Fibroblast of lung (primary cell): ENCODE results near the gene RETREG1. TPM values are rescaled to one million over a fixed set of nuclear protein-coding genes. Genes with fewer than 3 reads are reported as not detected.

ENCODE experiments used
- DNase-seq, 2 donors: peaks; one replicate each; pipeline versions ENCODE4 v3.0.0 to v3.0.0-alpha.2; 2010; ENCODE audit warnings: low read depth in 2 of 2
- H2AFZ ChIP-seq: 2 replicates; pipeline ENCODE4 v1.5.1; 2012; ENCODE audit warnings: low read length, control low read depth, inconsistent platforms
- H3K27ac ChIP-seq: 2 replicates; pipeline ENCODE4 v1.5.1; 2011; ENCODE audit warnings: low read length, control low read depth; ENCODE audit not compliant: insufficient read depth
- H3K27me3 ChIP-seq: 2 replicates; pipeline ENCODE4 v1.5.1; 2011; ENCODE audit warnings: mild to moderate bottlenecking, low read length; ENCODE audit not compliant: control insufficient read depth, insufficient read depth
- H3K36me3 ChIP-seq: 2 replicates; pipeline ENCODE4 v1.5.1; 2011; ENCODE audit warnings: low read length; ENCODE audit not compliant: control insufficient read depth, insufficient read depth
- H3K4me1 ChIP-seq: 2 replicates; pipeline ENCODE4 v1.5.1; 2011; ENCODE audit warnings: low read length; ENCODE audit not compliant: control insufficient read depth, insufficient read depth; ENCODE audit errors: extremely low read depth
- H3K4me2 ChIP-seq: 2 replicates; pipeline ENCODE4 v1.5.1; 2011; ENCODE audit warnings: low read length, control low read depth; ENCODE audit not compliant: insufficient read depth; ENCODE audit errors: extremely low read depth
- H3K4me3 ChIP-seq, 4 experiments: fragments of 200-600 bp in 1 of 4; sonication (generic) in 1 of 4; replicated peaks in 1 of 4; 2 replicates each; pipeline ENCODE4 v1.5.1; 2011 to 2016; ENCODE audit warnings: low read length in 4 of 4, low read depth in 3 of 4, mild to moderate bottlenecking in 3 of 4, control low read depth in 2 of 4, inconsistent platforms in 1 of 4, mixed read lengths in 1 of 4; ENCODE audit not compliant: insufficient read depth in 1 of 4; ENCODE audit errors: control extremely low read depth in 1 of 4
- H3K79me2 ChIP-seq: 2 replicates; pipeline ENCODE4 v1.5.1; 2012; ENCODE audit warnings: mild to moderate bottlenecking, low read length, inconsistent platforms; ENCODE audit not compliant: control insufficient read depth, insufficient read depth
- H3K9ac ChIP-seq: 2 replicates; pipeline ENCODE4 v1.5.1; 2011; ENCODE audit warnings: mild to moderate bottlenecking, low read length, control low read depth; ENCODE audit not compliant: insufficient read depth
- H3K9me3 ChIP-seq: 2 replicates; pipeline ENCODE4 v1.5.1; 2012; ENCODE audit warnings: low read depth, low read length; ENCODE audit not compliant: control insufficient read depth, insufficient read depth
- H4K20me1 ChIP-seq: 2 replicates; pipeline ENCODE4 v1.5.1; 2011; ENCODE audit warnings: low read length; ENCODE audit not compliant: control insufficient read depth, insufficient read depth; ENCODE audit errors: extremely low read depth
- CTCF ChIP-seq, 2 donors: IDR thresholded peaks in 1 of 2; conservative IDR thresholded peaks in 1 of 2; 1 replicate in 1 of 2; 2 replicates in 1 of 2; pipeline ENCODE4 v1.5.1; 2011 to 2012; ENCODE audit warnings: low read length in 2 of 2, control low read depth in 1 of 2, inconsistent platforms in 1 of 2, low read depth in 1 of 2, mild to moderate bottlenecking in 1 of 2
- EZH2 ChIP-seq: IDR thresholded peaks from 2 replicates; pipeline ENCODE4 v1.5.1; 2012; ENCODE audit warnings: low read length, control low read depth, mild to moderate bottlenecking; ENCODE audit errors: missing control alignments
- polyA plus RNA-seq, 2 donors: library from polyadenylated mRNA; depleted of rRNA in 1 of 2; stranded (reverse) in 1 of 2; unstranded in 1 of 2; fragments of >200 nt; gene quantifications; 2 replicates each; pipeline ENCODE4 v1.2.1, GENCODE V29; 2011 to 2012; ENCODE audit warnings: missing spikeins in 1 of 2
- total RNA-seq: library from RNA; depleted of rRNA; stranded (reverse); fragments of >200 nt; gene quantifications from 2 replicates; pipeline ENCODE4 v1.2.1, GENCODE V29; 2014

Gene RETREG1
- total and polyA plus RNA-seq, 2 donors (not counting 1 experiment from before 2014, with no cell fraction given): 0.41 to 0.99 TPM

GRCh38 chr5:16578474-16578883, 38.3 kb downstream of the RETREG1 start:
- H3K4me2 ChIP-seq: no peak overlapping the region
- DNase-seq: peak in 1 of 2 donors; percentile 25

GRCh38 chr5:16577677-16578076, 39.1 kb downstream of the RETREG1 start:
- no peak for TF ChIP-seq EZH2
- no peak for TF ChIP-seq CTCF (conservative IDR thresholded peaks at IDR 0.05 in 1 of 2, IDR thresholded peaks at IDR 0.05 in 1 of 2; ENCODE audit: low read depth in 1 of 2, low read length in 2 of 2)
- Histone ChIP-seq H4K20me1 (no peaks in the 10 kb centered on the region), H3K9ac (no peak overlapping the region), H3K27ac (no peak overlapping the region), H2AFZ (no peak overlapping the region), H3K79me2 (no peaks in the 10 kb centered on the region), H3K36me3 (no peaks in the 10 kb centered on the region), H3K4me3 (no peak overlapping the region), H3K4me2 (no peak overlapping the region), H3K4me1 (no peaks in the 10 kb centered on the region), H3K27me3 (no peaks in the 10 kb centered on the region), H3K9me3 (no peaks in the 10 kb centered on the region)
- no peak for DNase-seq

More at GRCh38 chr5:16578474-16578883, 38.3 kb downstream of the RETREG1 start:
- H4K20me1 ChIP-seq: no peaks in the 10 kb centered on the region
- no peak overlapping the region for H3K4me3 ChIP-seq
- H2AFZ ChIP-seq: no peak overlapping the region
- no peaks in the 10 kb centered on the region for H3K9me3 ChIP-seq
- H3K79me2 ChIP-seq: no peaks in the 10 kb centered on the region
- H3K27me3 ChIP-seq: no peaks in the 10 kb centered on the region
- TF ChIP-seq CTCF (conservative IDR thresholded peaks at IDR 0.05 in 1 of 2, IDR thresholded peaks at IDR 0.05 in 1 of 2; ENCODE audit: low read depth in 1 of 2, low read length in 2 of 2): no peak
- TF ChIP-seq EZH2: no peak
- no peak overlapping the region for H3K9ac ChIP-seq
- no peak overlapping the region for H3K27ac ChIP-seq
- H3K36me3 ChIP-seq: no peaks in the 10 kb centered on the region
- H3K4me1 ChIP-seq: no peaks in the 10 kb centered on the region

DNA sequence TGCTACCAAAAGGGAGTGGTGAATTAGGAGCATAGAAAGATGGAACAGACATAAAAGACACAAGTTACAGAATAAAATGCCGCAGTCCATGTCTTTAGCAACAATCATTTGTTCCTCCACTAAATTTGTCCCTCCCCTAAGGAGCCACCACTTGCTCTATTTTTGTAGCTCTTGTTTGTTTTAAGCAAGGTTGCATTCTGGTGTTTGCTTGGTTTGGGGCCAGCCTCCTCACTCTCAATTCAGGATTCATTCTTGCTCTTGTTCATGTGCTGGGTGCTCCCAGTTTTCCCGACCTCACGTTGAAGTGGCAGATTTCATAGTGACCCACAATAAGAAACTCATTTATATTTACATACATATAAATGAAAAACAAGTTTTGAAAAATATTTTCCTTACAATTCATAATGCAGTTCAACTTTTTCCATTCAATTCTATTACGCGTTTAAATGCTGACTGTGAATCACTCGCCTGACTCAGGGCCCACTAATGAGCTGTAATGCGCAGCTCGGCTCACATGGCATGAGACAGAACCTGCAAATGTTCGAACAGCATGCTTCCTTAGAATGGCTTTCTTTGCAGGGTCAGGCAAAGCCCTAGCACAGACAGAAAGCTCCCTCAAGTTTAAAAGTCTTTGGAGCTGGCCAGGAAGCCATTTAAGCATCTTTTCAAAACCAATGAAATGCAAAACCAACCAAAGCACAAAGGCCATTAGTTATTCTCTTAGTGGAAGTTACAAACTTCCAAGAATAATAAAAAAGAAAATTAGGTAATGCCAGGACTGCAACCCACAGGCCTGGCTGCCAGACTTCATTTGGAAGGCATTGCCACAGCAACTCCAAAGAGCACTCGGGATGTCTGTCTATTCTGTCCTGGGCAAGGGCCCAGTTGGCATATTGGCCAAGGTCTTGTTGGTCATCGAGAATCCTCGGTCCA, 41.7 kb downstream of the RETREG1 start:
- Histone ChIP-seq H3K27ac (peak overlapping the region; percentile 52), H3K4me2 (peak overlapping the region; percentile 21), H3K4me3 (peak overlapping the region in 1 of 4 experiments; percentile 5), H4K20me1 (no peaks in the 10 kb centered on the region), H3K9me3 (no peaks in the 10 kb centered on the region), H2AFZ (no peak overlapping the region), H3K79me2 (no peaks in the 10 kb centered on the region), H3K36me3 (no peaks in the 10 kb centered on the region), H3K27me3 (no peaks in the 10 kb centered on the region), H3K4me1 (no peaks in the 10 kb centered on the region), H3K9ac (no peak overlapping the region)
- no peak for TF ChIP-seq CTCF (conservative IDR thresholded peaks at IDR 0.05 in 1 of 2, IDR thresholded peaks at IDR 0.05 in 1 of 2; ENCODE audit: low read depth in 1 of 2, low read length in 2 of 2)
- TF ChIP-seq EZH2: no peak
- DNase-seq: peak; percentile 75 to 93
